D341Med (cell line): ENCODE data around the gene TMPO.
A peak's percentile ranks its signal among the peaks of the same experiment; 100 is the strongest.
"Not testable (repeated sequence)": the region's sequence is repeated elsewhere in the genome, so short reads cannot be mapped to it uniquely, and the experiment has no call there.

Experiments
- DNase-seq: peaks from one replicate; pipeline ENCODE4 v3.0.0; 2012; ENCODE audit warnings: low spot score

TMPO gene

GRCh38 chr12:98511806-98512205 lies 3.6 kb upstream of the TMPO start:
- not testable (repeated sequence) for DNase-seq

GRCh38 chr12:98513379-98514322 lies 1.7 kb upstream of the TMPO start:
- no peak for DNase-seq

GRCh38 chr12:98514982-98515286 lies 456 bp upstream of the TMPO start:
- DNase-seq, result no peak

GRCh38 chr12:98516111-98516873 lies 902 bp downstream of the TMPO start:
- peak; percentile 74 for DNase-seq

- DNase-seq, result no peak
Measured at GRCh38 chr12:98519257-98519907, 4.0 kb downstream of the TMPO start.

GRCh38 chr12:98530068-98530467 lies 14.7 kb downstream of the TMPO start:
- no peak for DNase-seq

- peak; percentile 55 for DNase-seq
Measured at GRCh38 chr12:98532687-98533304, 17.4 kb downstream of the TMPO start.

GRCh38 chr12:98533723-98534251 lies 18.4 kb downstream of the TMPO start:
- no peak for DNase-seq

GRCh38 chr12:98538031-98538430 lies 22.6 kb downstream of the TMPO start:
- DNase-seq, result no peak

GRCh38 chr12:98543701-98544100 lies 28.3 kb downstream of the TMPO start:
- DNase-seq, result no peak

GRCh38 chr12:98544751-98545150 lies 29.4 kb downstream of the TMPO start:
- DNase-seq, result no peak

- no peak for DNase-seq
Measured at GRCh38 chr12:98549371-98550110, 34.2 kb downstream of the TMPO start.

GRCh38 chr12:98551787-98552186 lies 36.4 kb downstream of the TMPO start:
- DNase-seq, result no peak

- not testable (repeated sequence) for DNase-seq
Measured at GRCh38 chr12:98558097-98558496, 42.7 kb downstream of the TMPO start.

- no peak for DNase-seq
Measured at GRCh38 chr12:98559666-98560065, 44.3 kb downstream of the TMPO start.

- DNase-seq, result no peak
Measured at GRCh38 chr12:98561846-98562245, 46.5 kb downstream of the TMPO start.

- DNase-seq, result peak; percentile 42
Measured at GRCh38 chr12:98572010-98572409, 56.6 kb downstream of the TMPO start.

GRCh38 chr12:98574110-98574509 lies 58.7 kb downstream of the TMPO start:
- DNase-seq, result no peak

GRCh38 chr12:98575013-98575412 lies 59.6 kb downstream of the TMPO start:
- no peak for DNase-seq

- DNase-seq, result not testable (repeated sequence)
Measured at GRCh38 chr12:98576795-98577194, 61.4 kb downstream of the TMPO start.

- DNase-seq, result no peak
Measured at GRCh38 chr12:98578392-98578791, 63.0 kb downstream of the TMPO start.
